Loucy (cell line): ENCODE data around the gene ZSWIM6.

Source experiments
- EZH2phosphoT487 ChIP-seq: fragments of 200-600 bp; IDR thresholded peaks from 2 replicates; pipeline ENCODE4 v1.6.1; 2018; ENCODE audit warnings: antibody characterized with exemption, mild to moderate bottlenecking, moderate library complexity, borderline replicate concordance
- TF ChIP-seq, protein P1 (sequence below): fragments of 200-600 bp; sonication (generic); conservative IDR thresholded peaks from 2 replicates; pipeline ENCODE4 v1.5.1; 2014; ENCODE audit warnings: mild to moderate bottlenecking, antibody characterized with exemption, low read length

DNA sequence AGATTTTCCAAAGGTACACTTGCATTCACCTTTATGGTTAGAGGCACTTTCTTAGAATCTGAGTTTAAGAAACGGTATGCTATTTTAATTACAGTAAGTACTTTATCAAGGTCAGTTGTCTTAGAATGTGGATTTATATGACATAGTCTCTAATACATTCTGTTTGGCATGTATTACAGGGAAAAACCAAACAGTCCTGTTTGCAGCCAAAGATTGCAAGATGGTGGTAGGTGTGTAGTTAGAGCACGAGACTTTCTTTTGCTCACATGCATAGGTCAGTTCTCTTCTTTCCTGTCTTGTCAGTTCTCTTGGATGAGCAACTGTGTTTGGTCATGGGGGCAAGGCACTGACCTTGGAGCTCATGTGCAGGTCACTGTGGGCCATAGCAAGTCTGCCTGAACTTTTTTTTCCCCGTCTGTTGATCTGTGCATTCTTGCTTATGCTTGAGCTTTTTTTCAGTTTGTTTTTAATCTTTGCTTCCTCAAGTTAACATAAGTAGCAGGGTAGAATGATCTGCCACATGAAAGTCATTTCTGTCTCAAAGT, 20.6 kb downstream of the ZSWIM6 start:
- TF ChIP-seq EZH2phosphoT487 = no peak
- TF ChIP-seq, protein P1, sequence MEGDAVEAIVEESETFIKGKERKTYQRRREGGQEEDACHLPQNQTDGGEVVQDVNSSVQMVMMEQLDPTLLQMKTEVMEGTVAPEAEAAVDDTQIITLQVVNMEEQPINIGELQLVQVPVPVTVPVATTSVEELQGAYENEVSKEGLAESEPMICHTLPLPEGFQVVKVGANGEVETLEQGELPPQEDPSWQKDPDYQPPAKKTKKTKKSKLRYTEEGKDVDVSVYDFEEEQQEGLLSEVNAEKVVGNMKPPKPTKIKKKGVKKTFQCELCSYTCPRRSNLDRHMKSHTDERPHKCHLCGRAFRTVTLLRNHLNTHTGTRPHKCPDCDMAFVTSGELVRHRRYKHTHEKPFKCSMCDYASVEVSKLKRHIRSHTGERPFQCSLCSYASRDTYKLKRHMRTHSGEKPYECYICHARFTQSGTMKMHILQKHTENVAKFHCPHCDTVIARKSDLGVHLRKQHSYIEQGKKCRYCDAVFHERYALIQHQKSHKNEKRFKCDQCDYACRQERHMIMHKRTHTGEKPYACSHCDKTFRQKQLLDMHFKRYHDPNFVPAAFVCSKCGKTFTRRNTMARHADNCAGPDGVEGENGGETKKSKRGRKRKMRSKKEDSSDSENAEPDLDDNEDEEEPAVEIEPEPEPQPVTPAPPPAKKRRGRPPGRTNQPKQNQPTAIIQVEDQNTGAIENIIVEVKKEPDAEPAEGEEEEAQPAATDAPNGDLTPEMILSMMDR = no peak
